OCI-LY1 (cell line): ENCODE results near the gene DISP1.

Source experiments
- CTCF ChIP-seq: fragments of 200-600 bp; sonication (generic), shearing (Covaris generic); IDR thresholded peaks from 2 replicates; pipeline ENCODE4 v1.5.1; 2017; ENCODE audit warnings: mild to moderate bottlenecking, antibody characterized with exemption, low read length, moderate library complexity, mixed read lengths
- EZH2 ChIP-seq: fragments of 200-600 bp; sonication (generic), shearing (Covaris generic); IDR thresholded peaks from 2 replicates; pipeline ENCODE4 v1.8.0; 2017; ENCODE audit warnings: borderline replicate concordance, mixed run types, mild to moderate bottlenecking, antibody characterized with exemption, low read length, moderate library complexity, mixed read lengths

DNA sequence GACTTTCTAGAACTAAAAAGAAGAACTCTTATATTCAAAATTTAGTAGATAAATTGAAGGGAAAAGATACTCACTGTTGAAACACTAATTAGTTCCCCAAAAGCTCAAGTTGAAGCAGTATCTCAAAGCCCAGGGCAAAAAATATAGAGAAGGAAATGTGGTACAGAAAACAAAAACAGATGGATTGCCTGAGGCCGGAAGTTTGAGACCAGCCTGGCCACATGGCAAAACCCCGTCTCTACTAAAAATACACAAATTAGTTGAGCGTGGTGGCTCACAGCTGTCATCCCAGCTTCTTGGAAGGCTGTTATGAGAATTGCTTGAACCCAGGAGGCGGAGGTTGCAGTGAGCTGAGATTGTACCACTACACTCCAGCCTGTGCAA lies 41.9 kb upstream of the DISP1 start:
- no peak for TF ChIP-seq CTCF
- no peak for TF ChIP-seq EZH2
